ENCODE results near the gene PDE7B.
"Not testable (repeated sequence)": the region's sequence is repeated elsewhere in the genome, so short reads cannot be mapped to it uniquely, and the experiment has no call there.

The PDE7B gene

DNA sequence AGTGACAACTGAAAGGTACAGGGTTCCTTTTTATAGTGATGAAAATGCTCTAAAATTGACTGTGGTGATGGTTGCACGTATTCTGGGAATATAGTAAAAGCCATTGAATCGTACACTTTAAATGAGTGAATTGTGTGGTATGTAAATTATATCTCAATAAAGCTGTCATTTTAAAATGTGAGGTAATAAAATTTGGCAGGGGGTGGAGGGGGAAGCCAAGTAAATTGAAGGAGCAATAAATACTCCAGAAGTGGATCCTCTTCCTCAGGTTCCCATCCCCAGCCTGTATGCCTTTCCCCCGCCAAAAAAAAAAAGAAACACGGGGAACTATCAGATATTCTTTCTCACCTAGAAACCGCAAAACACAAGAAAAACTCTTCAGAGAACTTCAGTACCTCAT lies 237.2 kb downstream of the PDE7B start:
- no peaks in the 10 kb centered on the region for H3K36me3 ChIP-seq (ENCODE audit: control insufficient read depth, insufficient read depth, low read length)
- H3K27me3 ChIP-seq (ENCODE audit: control insufficient read depth, insufficient read depth, low read length) = no peaks in the 10 kb centered on the region
- H3K4me1 ChIP-seq (ENCODE audit: control insufficient read depth, insufficient read depth, low read length) = no peaks in the 10 kb centered on the region
- H3K9ac ChIP-seq (ENCODE audit: low read depth, low read length) = no peak overlapping the region
- no peaks in the 10 kb centered on the region for H3K9me3 ChIP-seq (ENCODE audit: control insufficient read depth, insufficient read depth, low read length)
- no peak overlapping the region for H3K4me3 ChIP-seq (ENCODE audit: low read depth, low read length)
- no peak overlapping the region for H3K27ac ChIP-seq (ENCODE audit: low read depth, low read length)

DNA sequence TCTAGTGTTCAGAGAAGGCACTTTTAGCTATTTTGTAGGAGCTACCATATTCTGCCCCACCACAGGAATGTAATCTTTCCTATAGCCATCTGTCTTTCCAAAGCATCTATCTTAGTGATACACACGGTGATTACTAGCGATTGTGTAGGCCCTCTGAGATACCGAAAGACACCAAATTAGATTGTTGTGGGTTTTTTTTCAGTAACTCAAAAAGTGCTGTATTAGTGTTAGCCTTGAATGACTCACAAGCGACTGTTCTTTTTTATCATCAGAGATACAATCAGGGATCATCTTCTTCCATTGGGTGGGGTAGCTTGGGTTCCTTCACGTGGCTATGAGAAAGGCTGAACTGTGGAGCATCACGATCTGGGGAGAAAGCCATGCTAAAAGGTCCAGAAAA lies 238.4 kb downstream of the PDE7B start:
- Histone ChIP-seq H3K4me3 (ENCODE audit: low read depth, low read length) (no peak overlapping the region), H3K4me1 (ENCODE audit: control insufficient read depth, insufficient read depth, low read length) (no peaks in the 10 kb centered on the region), H3K27me3 (ENCODE audit: control insufficient read depth, insufficient read depth, low read length) (no peaks in the 10 kb centered on the region), H3K9ac (ENCODE audit: low read depth, low read length) (no peak overlapping the region), H3K9me3 (ENCODE audit: control insufficient read depth, insufficient read depth, low read length) (no peaks in the 10 kb centered on the region), H3K27ac (ENCODE audit: low read depth, low read length) (no peak overlapping the region), H3K36me3 (ENCODE audit: control insufficient read depth, insufficient read depth, low read length) (no peaks in the 10 kb centered on the region)

DNA sequence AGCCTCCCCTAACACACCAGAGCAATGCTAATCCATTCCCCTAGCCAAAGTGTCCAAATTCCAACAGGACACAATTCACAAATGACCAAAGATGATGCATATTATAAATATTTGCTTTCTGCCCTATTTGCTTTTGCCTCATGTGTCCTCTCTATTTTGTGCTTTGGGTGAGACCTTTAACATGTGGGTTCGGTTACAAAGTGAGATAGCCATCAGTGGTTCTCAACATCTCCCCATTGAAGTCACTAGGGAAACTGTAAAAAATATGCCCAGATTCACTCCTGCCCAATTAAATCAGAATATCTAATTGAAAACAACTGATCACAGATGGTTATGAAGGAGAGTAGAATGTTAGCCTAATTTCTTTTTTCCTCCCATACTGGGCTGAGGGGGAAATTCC lies 239.4 kb downstream of the PDE7B start:
- Histone ChIP-seq H3K9ac (ENCODE audit: low read depth, low read length) (no peak overlapping the region), H3K27ac (ENCODE audit: low read depth, low read length) (no peak overlapping the region), H3K4me3 (ENCODE audit: low read depth, low read length) (no peak overlapping the region), H3K4me1 (ENCODE audit: control insufficient read depth, insufficient read depth, low read length) (no peaks in the 10 kb centered on the region), H3K27me3 (ENCODE audit: control insufficient read depth, insufficient read depth, low read length) (no peaks in the 10 kb centered on the region), H3K9me3 (ENCODE audit: control insufficient read depth, insufficient read depth, low read length) (no peaks in the 10 kb centered on the region), H3K36me3 (ENCODE audit: control insufficient read depth, insufficient read depth, low read length) (no peaks in the 10 kb centered on the region)

DNA sequence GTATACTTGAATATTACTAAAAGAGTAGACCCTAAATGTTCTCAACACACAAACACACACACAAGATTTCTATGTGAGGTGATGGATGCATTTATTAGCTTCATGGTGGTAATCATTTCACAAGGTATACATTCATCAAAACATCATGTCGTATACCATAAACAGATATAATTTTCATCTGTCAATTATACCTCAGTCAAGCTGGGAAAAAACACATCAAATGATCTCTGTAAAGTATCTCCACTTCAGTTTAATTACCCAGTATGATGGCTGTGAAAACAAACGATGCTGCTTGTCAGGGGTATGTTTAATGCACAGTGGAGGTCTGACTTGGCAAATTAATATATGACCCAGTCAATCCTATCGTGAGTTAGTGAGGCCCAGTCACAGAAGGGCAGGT lies 241.4 kb downstream of the PDE7B start:
- Histone ChIP-seq H3K27ac (ENCODE audit: low read depth, low read length) (no peak overlapping the region), H3K9ac (ENCODE audit: low read depth, low read length) (no peak overlapping the region), H3K27me3 (ENCODE audit: control insufficient read depth, insufficient read depth, low read length) (no peaks in the 10 kb centered on the region), H3K9me3 (ENCODE audit: control insufficient read depth, insufficient read depth, low read length) (no peaks in the 10 kb centered on the region), H3K36me3 (ENCODE audit: control insufficient read depth, insufficient read depth, low read length) (no peaks in the 10 kb centered on the region), H3K4me1 (ENCODE audit: control insufficient read depth, insufficient read depth, low read length) (no peaks in the 10 kb centered on the region), H3K4me3 (ENCODE audit: low read depth, low read length) (no peak overlapping the region)

DNA sequence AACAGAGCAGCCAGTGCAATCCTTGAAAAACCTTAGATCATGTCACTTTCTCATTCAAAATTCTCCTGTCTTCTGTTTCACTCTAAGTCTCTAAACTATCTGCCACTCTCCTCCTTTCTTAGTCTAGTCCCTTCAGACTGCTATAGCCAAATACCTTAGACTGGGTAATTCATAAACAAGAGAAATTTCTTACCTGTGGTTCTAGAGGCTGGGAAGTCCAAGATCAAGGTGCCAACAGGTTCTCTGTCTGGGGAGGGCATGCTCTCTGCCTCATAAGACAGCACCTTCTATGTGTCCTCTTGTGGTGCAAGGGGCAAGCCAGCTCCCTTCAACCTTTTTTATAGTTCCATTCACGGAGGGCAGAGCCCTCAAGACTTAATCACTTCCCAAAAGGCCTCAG lies 242.3 kb downstream of the PDE7B start:
- no peaks in the 10 kb centered on the region for H3K9me3 ChIP-seq (ENCODE audit: control insufficient read depth, insufficient read depth, low read length)
- no peak overlapping the region for H3K9ac ChIP-seq (ENCODE audit: low read depth, low read length)
- no peaks in the 10 kb centered on the region for H3K36me3 ChIP-seq (ENCODE audit: control insufficient read depth, insufficient read depth, low read length)
- no peaks in the 10 kb centered on the region for H3K4me1 ChIP-seq (ENCODE audit: control insufficient read depth, insufficient read depth, low read length)
- H3K27me3 ChIP-seq (ENCODE audit: control insufficient read depth, insufficient read depth, low read length) = no peaks in the 10 kb centered on the region
- no peak overlapping the region for H3K27ac ChIP-seq (ENCODE audit: low read depth, low read length)
- H3K4me3 ChIP-seq (ENCODE audit: low read depth, low read length) = no peak overlapping the region

DNA sequence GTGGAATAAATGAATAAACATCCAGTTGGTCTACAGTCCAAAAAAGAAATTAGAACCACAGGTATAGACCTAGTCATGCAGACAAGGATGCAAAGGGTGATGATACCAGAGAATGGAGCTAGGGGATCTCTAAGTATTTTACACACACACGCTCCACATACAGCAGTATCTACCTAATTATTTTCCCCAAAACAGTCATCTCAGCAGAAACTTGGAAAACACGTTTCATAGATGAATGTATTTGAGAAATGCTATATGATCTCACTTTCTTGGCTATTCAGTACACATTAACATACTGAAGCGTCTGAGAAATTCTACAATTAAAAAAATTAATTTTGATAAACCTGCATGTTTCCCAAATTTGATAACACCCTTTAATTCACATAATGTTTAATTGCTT lies 243.3 kb downstream of the PDE7B start:
- Histone ChIP-seq H3K9ac (ENCODE audit: low read depth, low read length) (no peak overlapping the region), H3K27me3 (ENCODE audit: control insufficient read depth, insufficient read depth, low read length) (no peaks in the 10 kb centered on the region), H3K4me3 (ENCODE audit: low read depth, low read length) (no peak overlapping the region), H3K9me3 (ENCODE audit: control insufficient read depth, insufficient read depth, low read length) (no peaks in the 10 kb centered on the region), H3K36me3 (ENCODE audit: control insufficient read depth, insufficient read depth, low read length) (no peaks in the 10 kb centered on the region), H3K27ac (ENCODE audit: low read depth, low read length) (no peak overlapping the region), H3K4me1 (ENCODE audit: control insufficient read depth, insufficient read depth, low read length) (no peaks in the 10 kb centered on the region)

DNA sequence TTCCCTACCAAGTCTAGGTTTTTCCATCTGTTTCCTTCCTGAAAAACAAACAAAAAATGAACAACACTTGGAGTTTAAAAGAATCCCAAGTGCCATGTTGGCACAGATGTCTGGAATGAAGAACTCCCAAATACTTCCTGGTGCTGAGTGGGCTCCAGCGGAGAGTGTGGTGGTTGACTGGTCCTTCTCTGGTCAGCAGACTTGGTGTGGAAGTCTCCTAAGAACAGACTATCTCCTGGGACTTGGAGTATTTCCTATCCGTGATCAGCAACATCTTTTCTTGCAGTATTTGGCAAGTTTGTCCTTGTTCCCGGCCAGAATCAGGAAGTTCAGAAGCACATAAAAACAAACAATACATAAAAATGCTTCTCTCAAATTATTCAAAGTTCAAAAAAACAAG lies 244.5 kb downstream of the PDE7B start:
- no peaks in the 10 kb centered on the region for H3K4me1 ChIP-seq (ENCODE audit: control insufficient read depth, insufficient read depth, low read length)
- no peak overlapping the region for H3K27ac ChIP-seq (ENCODE audit: low read depth, low read length)
- H3K9me3 ChIP-seq (ENCODE audit: control insufficient read depth, insufficient read depth, low read length) = no peaks in the 10 kb centered on the region
- H3K36me3 ChIP-seq (ENCODE audit: control insufficient read depth, insufficient read depth, low read length) = no peaks in the 10 kb centered on the region
- H3K4me3 ChIP-seq (ENCODE audit: low read depth, low read length) = no peak overlapping the region
- no peak overlapping the region for H3K9ac ChIP-seq (ENCODE audit: low read depth, low read length)
- no peaks in the 10 kb centered on the region for H3K27me3 ChIP-seq (ENCODE audit: control insufficient read depth, insufficient read depth, low read length)

DNA sequence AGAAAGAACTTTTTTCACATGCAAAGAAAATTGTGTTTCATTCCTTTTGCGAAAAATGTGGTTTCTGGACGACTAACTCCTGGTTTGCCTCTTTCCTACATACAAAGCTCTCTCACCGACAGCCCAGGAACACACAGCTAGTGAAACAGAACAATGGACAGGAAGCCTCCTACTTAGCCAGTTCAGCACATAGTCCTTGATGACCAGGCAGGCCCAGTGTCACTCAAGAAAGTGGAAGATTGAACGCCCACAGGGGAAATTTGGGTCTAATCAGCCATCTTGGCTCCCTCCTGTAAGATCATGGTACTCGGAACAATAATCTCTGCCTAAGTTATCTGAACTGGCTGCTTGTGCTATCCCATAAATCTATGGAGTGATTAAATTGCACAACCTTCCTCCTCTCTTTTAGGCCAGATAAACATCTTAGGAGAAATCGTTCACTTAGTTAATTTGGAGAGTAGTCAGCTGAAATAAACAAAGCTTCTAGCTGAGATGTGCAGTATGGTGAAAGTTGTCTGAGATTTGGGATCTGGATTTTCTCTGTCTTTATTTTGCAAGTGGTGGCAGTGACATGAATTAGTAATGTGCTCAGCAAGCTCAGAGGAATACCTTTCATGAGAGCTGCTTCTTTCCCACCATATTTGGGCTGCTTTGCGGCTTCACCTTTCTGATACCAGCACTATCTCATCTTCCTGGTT lies 251.6 kb downstream of the PDE7B start:
- no peaks in the 10 kb centered on the region for H3K36me3 ChIP-seq (ENCODE audit: control insufficient read depth, insufficient read depth, low read length)
- H3K27ac ChIP-seq (ENCODE audit: low read depth, low read length) = no peak overlapping the region
- peaks cover 29% of the 10 kb centered on the region for H3K4me1 ChIP-seq (ENCODE audit: control insufficient read depth, insufficient read depth, low read length)
- H3K9ac ChIP-seq (ENCODE audit: low read depth, low read length) = no peak overlapping the region
- H3K27me3 ChIP-seq (ENCODE audit: control insufficient read depth, insufficient read depth, low read length) = peaks cover 63% of the 10 kb centered on the region
- no peaks in the 10 kb centered on the region for H3K9me3 ChIP-seq (ENCODE audit: control insufficient read depth, insufficient read depth, low read length)
- no peak overlapping the region for H3K4me3 ChIP-seq (ENCODE audit: low read depth, low read length)

DNA sequence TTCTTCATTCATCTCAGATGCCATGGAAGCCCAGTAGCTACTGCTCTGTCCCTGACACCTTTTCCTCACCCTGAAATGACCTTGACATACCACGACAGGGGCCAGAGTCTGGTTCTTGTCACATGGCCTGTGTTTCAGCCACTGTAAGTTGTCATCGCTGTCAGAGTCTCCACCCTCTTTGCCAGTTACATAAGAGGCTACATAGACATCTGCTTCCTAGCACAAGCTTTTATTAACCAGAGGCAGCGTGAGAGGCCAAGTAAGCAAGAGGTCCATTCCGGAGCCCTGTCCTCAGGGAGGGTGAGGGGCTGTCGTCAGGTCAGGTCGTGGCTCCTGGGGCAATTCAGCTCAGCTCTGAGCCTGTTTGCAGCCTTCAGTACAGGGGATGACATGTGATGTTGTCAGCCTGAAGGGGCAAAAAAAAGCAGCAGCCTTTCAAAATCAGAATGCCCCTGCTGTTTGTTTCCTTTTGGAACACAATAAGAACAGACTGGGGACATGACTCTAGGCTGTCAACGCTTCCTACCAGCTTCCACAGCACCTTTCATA lies 252.3 kb downstream of the PDE7B start:
- Histone ChIP-seq H3K27ac (ENCODE audit: low read depth, low read length) (peak overlapping the region; percentile 71), H3K9me3 (ENCODE audit: control insufficient read depth, insufficient read depth, low read length) (no peaks in the 10 kb centered on the region), H3K27me3 (ENCODE audit: control insufficient read depth, insufficient read depth, low read length) (peaks cover 69% of the 10 kb centered on the region), H3K36me3 (ENCODE audit: control insufficient read depth, insufficient read depth, low read length) (no peaks in the 10 kb centered on the region), H3K4me3 (ENCODE audit: low read depth, low read length) (no peak overlapping the region), H3K9ac (ENCODE audit: low read depth, low read length) (no peak overlapping the region), H3K4me1 (ENCODE audit: control insufficient read depth, insufficient read depth, low read length) (peaks cover 29% of the 10 kb centered on the region)

DNA sequence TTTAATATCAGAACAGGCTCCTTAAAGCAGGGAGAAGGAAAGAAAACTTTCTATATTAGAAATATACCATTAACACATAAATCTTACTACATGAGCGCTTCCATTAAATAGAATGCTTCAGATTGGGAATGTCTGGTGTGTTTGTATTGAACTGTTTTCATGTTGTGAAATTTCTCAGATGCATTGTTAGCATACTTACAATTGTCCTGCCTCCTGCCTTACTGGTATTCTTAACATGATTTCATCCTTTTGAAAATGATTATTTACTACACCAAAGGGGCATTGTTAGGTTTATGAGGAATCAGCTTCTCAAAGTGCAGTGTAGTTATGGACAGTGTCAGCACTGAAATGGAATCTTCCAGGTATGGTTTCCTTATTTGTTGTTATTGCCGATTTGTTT lies 253.1 kb downstream of the PDE7B start:
- Histone ChIP-seq H3K4me1 (ENCODE audit: control insufficient read depth, insufficient read depth, low read length) (peaks cover 29% of the 10 kb centered on the region), H3K27me3 (ENCODE audit: control insufficient read depth, insufficient read depth, low read length) (peaks cover 75% of the 10 kb centered on the region), H3K9ac (ENCODE audit: low read depth, low read length) (no peak overlapping the region), H3K4me3 (ENCODE audit: low read depth, low read length) (no peak overlapping the region), H3K9me3 (ENCODE audit: control insufficient read depth, insufficient read depth, low read length) (no peaks in the 10 kb centered on the region), H3K36me3 (ENCODE audit: control insufficient read depth, insufficient read depth, low read length) (no peaks in the 10 kb centered on the region), H3K27ac (ENCODE audit: low read depth, low read length) (peak overlapping the region; percentile 71)

DNA sequence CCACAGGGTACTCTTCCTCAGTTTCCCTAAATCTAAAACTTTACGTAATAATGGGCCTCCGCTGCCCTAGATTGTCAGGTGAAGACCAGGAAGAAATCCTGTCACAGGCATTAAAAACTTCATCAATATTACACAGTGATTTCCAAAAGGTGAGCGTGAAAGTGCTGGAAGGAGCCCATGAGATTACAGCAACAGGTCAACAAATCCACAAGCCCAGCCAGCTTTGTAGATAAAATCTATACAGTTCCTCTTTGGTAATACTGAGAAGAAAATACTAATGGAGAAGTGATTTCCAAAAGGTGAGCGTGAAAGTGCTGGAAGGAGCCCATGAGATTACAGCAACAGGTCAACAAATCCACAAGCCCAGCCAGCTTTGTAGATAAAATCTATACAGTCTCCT lies 254.3 kb downstream of the PDE7B start:
- H3K9me3 ChIP-seq (ENCODE audit: control insufficient read depth, insufficient read depth, low read length); H3K4me3 ChIP-seq (ENCODE audit: low read depth, low read length); H3K36me3 ChIP-seq (ENCODE audit: control insufficient read depth, insufficient read depth, low read length); H3K9ac ChIP-seq (ENCODE audit: low read depth, low read length); H3K27ac ChIP-seq (ENCODE audit: low read depth, low read length): not testable (repeated sequence)
- Histone ChIP-seq H3K27me3 (ENCODE audit: control insufficient read depth, insufficient read depth, low read length) (peaks cover 81% of the 10 kb centered on the region), H3K4me1 (ENCODE audit: control insufficient read depth, insufficient read depth, low read length) (peaks cover 29% of the 10 kb centered on the region)

Data from HUES48 (cell line).